GM19467 (cell line): ENCODE measurements around the gene ZCCHC7.

Experiments
- ATAC-seq: cut with Tn5 transposase; IDR thresholded peaks from one replicate; pipeline ENCODE4 v1.9.1; 2021; ENCODE audit warnings: mild to moderate bottlenecking, moderate library complexity; ENCODE audit not compliant: unreplicated experiment

Gene ZCCHC7

DNA sequence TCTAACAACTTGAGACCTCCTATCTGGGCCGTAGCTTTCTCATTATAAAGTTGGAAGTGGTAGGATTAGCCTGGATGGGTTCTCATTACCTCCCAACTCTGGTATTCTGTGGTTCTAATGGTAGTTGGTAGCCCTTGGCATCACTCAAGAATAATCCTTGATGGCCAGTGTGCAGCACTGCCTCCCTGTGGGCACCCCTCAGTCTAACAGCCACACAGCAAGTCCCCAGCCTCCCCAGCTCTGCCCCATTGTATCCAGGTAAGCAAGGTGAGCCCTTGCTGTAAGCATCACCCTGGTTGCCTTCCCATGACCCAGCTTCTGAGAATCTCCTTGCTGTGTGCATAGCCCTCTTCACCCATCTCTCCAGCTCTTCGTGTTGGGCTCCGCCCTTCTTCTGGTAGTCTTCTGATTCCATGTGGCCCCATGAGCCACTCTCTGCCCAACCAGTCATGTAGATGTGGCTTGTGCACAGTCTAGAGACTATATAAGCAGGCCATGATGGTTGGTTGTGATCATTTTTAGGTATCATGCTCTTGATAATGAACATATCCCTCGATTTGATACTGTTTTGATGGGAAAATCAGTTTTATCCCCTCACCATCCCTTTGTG, 244.5 kb downstream of the ZCCHC7 start:
- no peak for ATAC-seq

DNA sequence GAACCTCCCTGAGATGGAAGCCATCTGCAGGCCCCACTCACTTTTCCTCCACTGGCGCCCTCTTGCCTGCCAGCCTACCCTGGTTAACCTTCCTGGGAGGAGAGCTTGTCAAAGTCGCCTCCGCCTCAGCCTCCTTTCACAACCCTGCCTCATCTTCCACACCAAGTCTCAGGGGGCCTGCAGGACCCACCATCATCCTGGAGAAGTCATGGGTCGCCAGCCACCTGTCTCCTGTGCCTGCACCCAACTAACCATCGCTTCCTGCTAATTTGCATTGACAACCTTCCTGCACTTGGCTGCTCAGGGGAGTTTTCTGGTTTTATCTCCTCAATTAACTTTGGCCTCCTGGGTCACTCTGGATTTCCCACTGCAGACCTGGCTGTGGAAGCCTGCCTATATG, 249.3 kb downstream of the ZCCHC7 start:
- ATAC-seq, result peak; percentile 30

DNA sequence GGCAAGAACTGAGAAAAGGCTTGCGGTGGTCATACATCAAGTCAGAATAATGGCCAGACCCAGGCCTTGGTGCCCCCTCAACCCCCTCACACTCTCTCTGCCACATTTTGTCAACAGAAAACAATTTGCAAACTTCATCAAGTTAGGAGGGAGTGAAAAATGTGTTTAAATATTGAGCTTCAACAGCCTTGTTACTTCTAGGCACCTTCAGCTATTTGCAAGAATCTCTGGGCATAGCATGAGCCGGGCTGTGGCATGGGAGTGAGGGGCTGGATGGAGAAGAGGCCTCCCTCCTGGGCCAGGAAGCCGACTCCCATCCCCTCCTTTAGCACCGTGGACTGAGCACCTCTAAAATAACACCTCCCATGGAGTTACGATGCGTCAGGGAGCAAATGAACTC, 249.9 kb downstream of the ZCCHC7 start:
- ATAC-seq, result no peak

DNA sequence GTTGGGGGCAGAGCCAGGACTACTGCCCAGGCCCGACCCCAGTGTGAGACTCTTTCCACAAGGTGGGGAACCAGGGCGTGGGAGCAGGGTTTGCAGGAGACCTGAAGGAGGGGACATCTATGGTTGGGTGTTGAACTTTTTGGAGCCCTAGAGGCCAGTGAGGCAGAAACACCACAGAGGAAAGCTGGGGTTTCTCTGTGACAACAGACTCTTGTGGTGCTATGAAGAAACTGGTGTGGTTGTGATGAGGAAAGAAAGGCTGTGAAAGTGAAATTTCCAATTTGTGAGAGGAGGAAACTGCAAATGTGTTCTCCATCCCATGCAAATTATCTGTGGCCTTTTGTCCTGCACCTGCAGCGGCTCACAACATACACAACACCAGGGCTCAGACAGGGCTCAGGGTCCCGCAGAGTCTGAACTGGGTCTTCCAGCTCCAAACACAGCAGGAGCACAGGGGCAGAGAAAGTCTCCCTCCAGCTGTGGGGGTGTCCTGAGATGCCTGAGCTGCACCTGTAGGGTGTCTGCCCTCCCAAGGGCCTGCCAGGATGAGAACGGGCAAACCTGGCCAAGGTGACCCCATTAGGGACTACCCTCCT, 250.7 kb downstream of the ZCCHC7 start:
- peak; percentile 60 for ATAC-seq

DNA sequence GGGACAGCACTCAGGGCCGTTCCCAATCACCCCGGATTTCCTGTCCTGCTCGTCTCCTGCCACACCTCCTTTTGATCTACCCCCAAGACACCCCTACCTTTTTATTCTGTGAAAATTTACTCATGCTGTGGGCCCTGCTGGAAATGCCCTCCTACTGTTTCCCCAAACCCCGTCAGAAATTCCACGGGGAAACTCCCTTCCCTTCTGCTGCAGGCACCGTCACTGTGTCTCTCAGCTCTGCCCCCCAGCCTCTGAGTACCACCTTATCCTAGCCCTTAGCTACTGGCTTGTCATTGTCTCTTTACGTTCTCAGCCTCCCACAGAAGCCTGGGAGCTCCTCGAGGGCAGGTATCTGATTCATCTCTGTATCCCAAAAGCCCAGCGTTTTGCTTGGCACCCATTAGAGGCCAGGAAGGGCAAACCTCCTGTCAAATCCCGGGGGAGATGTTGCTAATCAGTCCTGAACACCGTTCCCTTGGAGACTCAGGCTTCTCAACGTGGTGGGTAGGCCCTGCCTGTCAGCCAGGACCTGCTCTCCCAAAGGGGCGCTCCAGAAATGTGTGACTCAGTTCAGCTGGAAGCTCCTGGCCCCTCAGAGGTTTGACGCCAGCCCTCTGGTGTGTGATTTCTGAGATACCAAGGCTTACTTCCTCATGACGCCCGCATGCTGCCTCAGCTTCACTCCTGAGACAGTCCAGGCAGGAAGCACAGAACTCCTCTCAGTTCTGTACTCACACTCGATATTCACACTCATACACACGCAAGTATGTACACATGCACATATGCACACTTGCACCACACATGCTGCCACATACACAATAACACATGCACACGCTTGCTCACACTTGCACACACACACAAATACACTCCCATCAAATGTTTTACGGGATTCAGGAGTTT, 251.4 kb downstream of the ZCCHC7 start:
- peak; percentile 12 for ATAC-seq

DNA sequence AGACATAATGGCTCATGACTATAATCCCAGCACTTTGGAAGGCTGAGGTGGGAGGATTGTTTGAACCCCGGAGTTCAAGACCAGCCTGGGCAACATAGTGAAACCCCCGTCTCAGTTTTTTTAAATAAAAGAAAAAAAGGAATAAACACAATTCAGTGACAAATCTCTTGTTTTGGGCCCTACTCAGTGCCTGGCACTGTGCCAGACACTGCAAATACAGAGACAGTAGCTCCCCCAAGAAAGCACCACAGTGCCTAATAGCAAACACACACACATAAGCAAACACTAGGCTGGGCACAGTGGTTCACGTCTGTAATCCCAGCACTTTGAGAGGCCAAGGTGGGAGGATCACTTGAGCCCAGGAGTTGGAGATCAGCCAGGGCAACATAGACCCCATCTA, 252.5 kb downstream of the ZCCHC7 start:
- ATAC-seq, result no peak

DNA sequence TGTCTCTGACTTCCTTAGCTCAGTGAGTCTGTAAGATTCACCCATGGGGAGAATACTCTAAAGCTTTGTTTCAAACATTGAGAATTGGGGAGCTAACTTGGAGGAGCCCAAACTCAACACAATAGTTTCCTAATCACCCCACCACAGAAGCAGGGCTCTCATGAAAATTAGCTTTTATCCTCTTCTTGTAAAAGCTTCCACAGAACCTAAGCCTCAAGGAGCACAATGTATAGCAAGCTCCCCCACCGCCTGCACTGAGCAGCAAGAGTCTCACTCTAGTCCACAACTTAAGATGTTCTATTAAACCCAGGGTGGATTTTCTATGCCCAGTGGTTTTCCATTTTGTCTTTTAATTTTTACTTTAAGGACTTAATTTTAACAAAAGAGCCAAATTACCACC, 253.2 kb downstream of the ZCCHC7 start:
- no peak for ATAC-seq

DNA sequence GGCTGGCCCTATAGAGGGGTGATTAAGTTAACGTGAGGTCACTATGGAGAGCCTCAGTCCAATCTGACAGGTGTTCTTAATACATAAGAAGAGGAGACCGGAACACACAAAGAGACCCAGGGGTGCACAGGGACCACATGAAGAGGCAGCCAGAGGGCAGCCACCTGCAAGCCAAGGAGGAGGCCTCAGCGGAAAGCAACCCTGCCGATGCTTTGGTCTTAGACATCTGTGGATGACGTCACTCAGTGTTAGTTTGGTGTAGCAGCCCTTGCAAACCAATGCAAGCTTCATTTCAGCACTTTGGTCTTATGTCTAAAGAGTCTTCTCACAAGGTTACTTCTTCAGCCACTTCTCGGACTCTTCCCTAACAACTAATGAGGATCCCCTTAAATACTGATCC, 254.5 kb downstream of the ZCCHC7 start:
- ATAC-seq, result peak; percentile 41

DNA sequence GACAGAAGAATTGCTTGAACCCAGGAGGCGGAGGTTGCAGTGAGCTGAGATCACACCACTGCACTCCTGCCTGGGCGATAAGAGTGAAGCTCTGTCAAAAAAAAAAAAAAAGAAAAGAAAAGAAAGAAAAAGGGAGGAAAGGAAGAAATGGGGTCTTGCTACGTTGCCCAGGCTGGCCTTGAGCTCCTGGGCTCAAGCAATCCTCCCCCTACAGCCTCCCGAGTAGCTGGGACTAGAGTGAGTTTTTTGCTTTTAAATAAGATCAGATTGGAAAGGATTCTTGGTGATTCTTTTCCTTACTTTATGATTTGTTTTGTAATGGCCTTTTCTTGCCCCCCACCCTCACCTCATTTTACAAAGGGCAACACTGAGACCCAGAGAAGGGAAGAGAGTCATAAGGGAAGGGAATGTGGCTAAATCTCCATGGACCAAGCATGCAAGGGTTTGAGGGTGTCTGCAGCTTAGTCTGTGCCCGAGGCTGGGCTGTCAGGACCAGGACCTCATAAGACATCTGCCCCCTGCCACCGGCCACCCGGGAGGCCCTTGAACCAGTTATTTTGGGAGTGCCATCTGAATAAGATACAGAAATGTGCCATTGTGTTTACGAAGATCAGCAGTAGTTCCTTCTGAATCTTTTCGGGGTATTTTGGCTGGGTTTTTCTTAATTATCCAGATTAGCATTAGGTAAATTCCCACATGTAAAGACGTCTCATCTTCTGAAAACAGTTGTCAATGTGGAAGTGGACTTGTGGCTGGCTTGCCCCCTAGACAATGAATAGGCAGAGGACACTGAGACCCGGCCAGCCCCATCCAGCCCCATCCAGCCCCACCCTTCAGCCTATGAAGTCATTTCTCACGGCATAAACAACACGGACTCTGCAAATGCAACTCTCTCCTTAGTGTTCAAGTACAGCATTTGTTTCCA, 257.6 kb downstream of the ZCCHC7 start:
- no peak for ATAC-seq

DNA sequence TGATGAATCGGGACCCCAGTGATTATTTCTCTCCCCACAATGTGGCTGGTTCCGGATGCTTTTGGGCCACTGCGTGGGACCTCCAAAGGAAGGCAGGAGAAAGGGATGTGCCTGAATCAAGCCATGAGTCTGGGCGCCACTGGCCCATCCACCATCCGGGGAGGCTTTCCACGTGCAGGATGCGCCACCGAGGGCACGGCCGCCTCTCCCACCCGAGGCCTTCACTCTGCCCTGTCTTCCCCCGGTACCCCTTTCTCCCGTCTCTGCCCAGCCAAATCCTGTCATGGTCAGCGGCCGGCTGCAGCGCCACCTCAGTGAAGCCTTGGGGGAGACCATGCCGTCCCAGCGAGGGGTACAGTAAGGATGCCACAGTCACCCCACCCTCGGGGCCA, 258.2 kb downstream of the ZCCHC7 start:
- ATAC-seq, result no peak

DNA sequence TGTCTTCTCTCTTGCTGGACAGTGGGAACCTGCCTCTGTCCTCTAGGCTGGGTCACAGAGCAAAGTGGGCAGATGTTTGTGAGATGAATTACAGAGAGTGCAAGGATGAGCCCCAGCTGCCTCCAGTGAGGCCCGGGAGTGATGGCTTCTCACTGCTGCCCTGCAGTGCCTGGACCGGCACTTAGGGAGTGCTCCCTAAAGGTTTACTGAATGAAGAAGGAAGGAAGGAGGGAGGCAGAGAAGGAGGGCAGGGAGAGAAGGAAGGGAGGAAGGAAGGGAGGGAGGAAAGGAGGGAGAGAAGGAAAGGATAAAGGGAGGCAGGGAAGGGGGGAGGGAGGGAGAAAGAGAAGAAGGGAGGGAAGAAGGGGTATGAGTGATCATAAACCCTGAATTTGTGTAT, 259.5 kb downstream of the ZCCHC7 start:
- no peak for ATAC-seq

DNA sequence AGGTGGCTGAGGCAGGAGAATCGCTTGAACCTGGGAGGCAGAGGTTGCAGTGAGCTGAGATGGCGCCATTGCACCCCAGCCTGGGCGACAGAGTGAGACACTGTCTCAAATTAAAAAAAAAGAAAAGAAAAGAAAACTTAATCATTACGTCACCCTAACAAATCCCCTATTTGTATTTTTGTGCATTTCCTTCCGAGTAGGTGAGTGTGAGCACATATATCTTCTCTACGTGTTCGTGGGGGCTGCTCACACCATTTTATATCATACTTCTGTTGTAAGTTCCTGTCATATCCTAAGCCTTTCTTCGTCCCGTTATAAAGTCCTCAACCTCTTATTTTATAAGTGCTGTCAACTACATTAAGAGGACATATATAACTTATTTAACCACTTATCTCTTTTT, 260.2 kb downstream of the ZCCHC7 start:
- ATAC-seq, result no peak

DNA sequence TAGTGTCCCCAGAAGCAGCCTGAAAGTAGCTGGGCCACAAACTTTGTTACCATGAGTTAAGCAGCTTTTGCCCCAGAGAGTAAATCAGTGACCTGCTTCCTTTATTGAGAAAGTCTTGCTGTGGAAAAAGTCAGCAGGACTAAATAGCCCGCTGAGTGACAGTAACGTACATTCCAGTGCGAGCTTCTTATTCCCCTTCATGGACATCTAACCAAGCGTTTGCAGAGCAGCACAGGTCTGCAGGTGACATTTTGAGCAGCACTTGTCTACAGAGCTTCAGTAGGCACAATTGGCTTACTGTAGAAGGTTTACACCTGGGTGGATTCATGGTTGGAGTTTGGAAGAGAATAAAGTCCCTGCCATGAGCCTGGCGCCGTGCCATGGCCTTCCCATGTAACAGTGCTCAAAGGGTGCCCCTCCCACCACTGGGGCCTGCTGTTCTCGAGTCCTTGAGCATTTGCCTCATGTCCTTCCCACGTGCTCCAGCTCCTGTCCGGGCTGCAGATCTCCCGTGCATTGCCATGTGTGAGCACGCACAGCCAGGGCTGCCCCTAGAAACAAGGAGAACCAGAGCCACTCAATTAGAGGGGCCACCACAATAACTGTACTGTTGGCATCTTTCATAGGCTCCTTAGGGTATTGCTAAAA, 260.8 kb downstream of the ZCCHC7 start:
- no peak for ATAC-seq

DNA sequence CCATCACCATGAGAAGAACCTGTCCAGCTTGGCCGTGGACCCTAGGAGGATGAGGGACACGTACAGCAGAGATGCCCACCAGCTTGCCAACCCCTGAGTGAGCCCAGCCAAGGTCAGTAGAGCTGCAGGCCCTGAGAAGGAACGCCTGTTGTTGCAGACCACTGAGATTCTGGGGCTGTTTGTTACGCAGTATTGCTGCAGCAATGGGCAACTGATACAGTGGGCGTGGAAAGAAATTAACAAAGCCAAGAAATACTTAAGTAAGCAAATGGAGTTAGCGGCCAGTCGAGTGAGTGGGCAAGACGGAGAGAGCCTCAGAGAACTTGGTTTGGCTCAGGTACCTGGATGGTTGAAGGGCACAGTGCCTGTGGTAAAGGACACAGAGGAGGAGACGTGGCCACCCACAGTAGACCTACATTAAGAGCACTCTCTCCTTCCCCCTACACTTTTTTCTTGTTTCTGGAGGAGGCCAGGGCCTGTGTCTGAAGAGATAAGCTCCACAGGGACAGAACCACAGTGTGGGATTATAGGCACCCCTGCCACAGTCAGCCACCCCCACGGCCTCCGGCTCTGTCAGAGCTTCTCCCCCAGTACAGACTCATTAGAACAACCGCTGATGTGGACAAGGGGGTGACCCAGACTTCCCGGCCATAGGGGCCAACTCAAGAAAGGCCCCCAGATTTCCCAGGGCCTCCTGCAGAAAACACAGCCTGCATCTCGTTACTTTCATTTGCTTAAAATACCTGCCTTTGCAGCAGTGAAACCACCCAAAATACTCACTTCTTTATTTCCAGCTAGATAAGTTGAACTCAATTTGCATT, 262.0 kb downstream of the ZCCHC7 start:
- no peak for ATAC-seq

DNA sequence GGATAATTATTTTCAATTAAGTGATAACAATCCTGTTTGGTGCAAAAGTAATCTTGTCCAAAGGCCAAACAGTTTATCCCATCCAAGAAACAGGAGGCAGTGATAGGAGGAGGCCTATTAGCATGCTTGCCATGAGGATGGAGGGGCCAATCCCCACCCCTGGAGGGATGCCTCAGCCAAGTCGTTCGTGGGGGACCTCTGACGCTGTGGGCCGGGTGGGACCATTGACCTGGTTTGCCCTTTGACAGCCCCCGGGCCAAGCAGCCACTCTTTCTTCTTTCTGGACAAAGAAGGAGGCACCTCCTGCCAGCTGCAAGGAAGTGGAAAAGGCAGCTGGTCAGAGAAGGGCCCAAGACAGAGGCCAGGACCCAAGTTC, 262.6 kb downstream of the ZCCHC7 start:
- ATAC-seq, result no peak

DNA sequence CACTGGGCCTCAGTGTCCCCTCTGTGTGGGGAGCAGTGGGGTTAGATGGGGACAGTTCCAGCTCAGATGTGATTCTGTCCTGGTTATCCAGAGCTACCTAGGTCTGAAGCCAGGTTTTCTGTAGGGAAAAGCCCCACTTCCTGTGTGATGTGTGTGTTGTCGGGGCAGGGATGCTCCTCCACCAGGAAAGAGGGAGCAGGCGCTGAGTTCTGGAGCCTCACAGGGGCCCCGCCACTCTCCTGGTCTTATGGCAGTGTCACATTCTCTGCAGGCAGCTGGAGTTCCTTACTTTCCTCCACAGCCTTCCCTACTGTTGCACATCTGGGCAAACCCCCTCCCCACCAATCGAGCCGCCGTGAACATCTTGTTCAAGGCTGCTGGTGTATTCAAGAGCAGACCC, 263.0 kb downstream of the ZCCHC7 start:
- no peak for ATAC-seq

DNA sequence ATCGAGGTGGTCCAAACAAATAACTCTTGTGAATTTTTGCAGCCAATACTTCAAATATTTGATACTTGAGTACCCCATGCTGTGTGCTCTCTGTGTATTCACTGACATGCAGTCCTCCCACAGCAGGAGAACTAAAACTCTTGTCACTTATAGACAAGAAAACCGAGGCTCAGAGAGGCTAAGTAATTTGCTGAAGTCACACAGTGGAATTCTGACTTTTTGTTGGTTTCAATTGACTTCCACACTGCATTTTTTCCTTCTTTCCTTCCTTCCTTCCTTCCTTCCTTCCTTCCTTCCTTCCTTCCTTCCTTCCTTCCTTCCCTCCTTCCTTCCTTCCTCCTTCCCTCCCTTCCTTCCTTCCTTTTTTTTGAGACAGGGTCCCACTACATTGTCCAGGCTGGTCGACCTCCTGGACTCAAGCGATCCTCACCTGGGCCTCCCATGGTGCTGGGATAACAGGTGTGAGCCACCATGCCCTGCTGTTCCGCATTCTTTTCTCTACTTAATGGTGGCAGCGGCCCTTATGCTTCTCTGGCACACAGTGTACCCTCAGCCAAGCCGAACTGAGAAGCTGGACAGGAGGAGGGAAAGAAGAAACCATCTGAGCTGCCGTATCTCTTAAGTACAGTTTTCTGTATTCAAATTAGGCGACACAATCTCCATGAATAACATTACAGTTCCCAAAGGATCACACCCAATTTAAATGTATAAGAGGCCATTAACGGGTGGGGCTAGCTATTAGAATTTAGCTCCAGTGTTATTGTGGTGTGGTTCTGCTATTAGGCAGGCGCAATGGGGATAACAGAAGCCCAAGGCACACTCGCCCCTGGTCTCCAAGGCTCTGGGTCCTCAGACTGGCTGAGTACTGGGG, 263.7 kb downstream of the ZCCHC7 start:
- no peak for ATAC-seq

DNA sequence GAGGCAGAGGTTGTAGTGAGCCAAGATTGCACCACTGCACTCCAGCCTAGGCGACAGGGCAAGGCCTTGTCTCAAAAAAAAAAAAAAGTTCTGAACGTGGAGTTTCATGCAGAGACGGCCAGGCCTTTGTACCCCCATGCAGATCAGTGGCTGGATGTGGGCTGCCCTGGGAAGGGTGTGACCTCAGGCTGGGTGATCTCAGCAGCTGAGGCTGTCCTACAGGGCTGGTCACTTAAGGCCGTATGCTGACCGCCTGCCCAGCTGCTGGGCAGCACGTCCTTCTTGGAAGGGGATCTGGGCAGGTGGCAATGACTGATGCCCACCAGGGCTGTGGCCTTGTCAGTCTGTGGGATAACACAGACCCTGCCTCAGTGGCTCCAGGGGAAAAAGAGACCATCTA, 264.9 kb downstream of the ZCCHC7 start:
- ATAC-seq, result no peak

DNA sequence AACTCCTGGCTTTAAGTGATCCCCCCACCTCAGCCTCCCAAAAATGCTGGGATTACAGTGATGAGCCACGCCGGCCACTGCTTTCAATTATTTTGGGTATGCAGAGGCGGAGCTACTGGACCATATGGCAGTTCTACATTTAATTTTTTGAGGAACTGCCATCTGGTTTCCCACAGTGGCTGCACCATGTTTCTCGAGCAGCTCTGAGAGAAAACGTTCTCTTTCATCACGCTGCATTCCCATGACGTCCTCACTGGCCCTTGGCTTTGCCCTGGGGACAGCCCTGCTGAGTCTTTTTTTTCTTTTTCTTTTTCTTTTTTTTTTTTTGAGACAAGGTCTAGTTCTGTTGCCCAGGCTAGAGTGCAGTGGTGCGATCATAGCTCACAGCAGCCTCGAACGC, 266.6 kb downstream of the ZCCHC7 start:
- no peak for ATAC-seq
